ENCODE measurements around the gene RASGEF1B.

DNA sequence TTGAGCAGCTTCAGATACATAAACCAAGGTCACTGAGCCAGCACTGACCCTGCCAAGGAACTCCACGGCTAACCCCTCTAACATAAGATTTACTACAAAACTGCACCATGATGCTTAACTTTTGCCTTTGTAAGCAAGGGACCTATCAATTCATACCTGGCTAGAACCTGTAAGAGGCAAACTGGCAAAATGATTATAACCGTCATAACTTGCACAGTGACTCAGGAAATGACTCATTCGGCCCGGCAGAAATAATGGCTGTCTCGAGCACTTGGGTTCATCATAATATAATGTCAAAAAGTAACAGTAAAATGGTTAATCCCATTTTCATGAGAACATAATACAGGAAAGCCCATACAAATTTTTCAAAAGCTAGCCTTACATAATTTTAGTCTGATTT, 17.2 kb downstream of the RASGEF1B start:
- TF ChIP-seq PHF8 (IDR thresholded peaks at IDR 0.05; ENCODE audit: borderline replicate concordance, low read length) (no peak), CTCF (IDR thresholded peaks at IDR 0.05 in 2 of 3, conservative IDR thresholded peaks at IDR 0.05 in 1 of 3; ENCODE audit: insufficient read depth in 2 of 3, low read depth in 1 of 3, low read length in 3 of 3) (no peak), STAT5B (CRISPR knock-in tag; IDR thresholded peaks at IDR 0.05) (no peak), TAF1 (IDR thresholded peaks at IDR 0.05; ENCODE audit: control insufficient read depth, extremely low read depth, insufficient read depth, low read length, severe bottlenecking) (no peak), SMARCB1 (IDR thresholded peaks at IDR 0.05; ENCODE audit: insufficient read length, low read depth) (no peak), ELF4 (CRISPR knock-in tag; IDR thresholded peaks at IDR 0.05) (no peak)

All from K562 (cell line).